Stimulated activated CD8-positive, alpha-beta memory T cell treated with anti-CD3 and anti-CD28 coated beads, Interleukin-12 subunit alpha, Interleukin-12 subunit beta, amount 100 ng/mL, for 24 hours (primary cell): ENCODE measurements around the gene ATXN7L2.

Experiments used
- DNase-seq: peaks from one replicate; pipeline ENCODE4 v3.0.0-alpha.2; 2020; ENCODE audit errors: extremely low read depth

The ATXN7L2 gene

DNA sequence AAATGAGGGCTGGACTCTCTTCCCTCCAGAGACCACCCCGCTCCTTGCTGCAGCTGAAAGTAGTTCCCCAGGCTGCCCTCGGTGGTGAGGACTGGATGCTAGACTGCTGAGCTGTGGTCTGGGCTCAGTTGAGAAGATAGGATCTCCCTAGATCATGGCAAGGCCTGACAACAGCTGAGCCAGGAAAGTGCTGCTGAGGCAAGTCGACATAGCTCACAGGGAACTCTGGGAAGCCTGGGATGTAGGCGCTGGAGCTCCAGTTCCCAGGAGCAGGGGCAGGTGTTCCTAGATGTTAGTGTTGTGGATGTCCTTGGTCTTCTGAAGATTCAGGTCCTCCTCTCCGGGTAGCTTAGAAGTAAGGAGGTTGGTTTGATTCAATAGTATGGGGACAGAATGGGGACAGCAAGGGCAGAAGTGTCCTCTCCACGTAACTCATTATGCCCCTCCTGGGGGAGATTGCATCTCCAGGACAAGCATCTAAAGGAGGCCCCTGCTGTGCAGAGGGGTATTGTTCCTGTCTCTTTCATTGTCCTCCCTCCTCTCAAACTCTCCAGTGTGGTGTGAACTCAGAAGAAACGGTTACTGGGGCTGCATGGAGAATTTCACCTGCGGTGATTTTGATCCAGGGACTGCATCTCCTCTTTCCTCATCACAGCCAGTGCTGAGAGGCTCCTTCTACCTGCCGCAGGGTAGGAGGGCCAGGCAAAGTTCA, 13.9 kb downstream of the ATXN7L2 start:
- DNase-seq = no peak

- DNase-seq = no peak
Measured at GRCh38 chr1:109498161-109498801, 14.6 kb downstream of the ATXN7L2 start.

- no peak for DNase-seq
Measured at GRCh38 chr1:109499081-109499480, 15.4 kb downstream of the ATXN7L2 start.

GRCh38 chr1:109499661-109500536, 16.2 kb downstream of the ATXN7L2 start:
- no peak for DNase-seq

GRCh38 chr1:109500941-109501381, 17.3 kb downstream of the ATXN7L2 start:
- DNase-seq = no peak

DNA sequence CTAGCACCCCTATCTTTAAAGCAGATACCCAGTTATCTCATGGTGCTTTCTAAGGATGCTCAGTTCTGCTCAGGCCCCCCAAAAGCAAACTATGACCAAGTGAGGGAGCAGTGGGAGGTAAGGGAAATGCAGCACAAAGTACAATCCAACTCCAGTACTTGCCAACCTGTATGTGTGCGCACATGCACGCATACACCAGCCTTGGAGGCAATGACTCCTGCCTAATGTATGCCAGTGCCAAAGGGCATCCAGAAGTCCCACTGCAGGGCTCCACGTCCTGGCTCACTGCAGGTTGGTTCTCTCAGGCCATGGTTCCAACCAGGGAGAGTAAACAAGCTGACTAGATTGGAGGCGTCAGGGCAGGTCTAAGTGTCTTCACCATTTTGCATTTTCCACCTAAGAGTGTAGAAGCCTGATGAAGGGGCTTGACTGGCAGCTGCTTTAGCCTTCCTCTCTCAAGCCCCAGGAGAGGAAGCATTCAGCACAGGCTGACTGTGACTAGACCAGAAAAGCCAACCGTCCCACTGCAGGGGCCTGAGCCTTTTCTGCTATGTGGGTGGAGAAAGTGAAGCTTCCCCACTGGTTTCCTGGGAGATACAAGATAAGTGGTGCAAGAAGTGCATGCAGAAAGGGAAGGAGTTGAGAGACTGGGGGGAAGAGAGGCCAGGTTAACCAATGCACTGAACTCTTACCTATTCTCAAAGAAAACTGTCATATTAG, 18.1 kb downstream of the ATXN7L2 start:
- no peak for DNase-seq

- DNase-seq = no peak
Measured at GRCh38 chr1:109502364-109502851, 18.7 kb downstream of the ATXN7L2 start.

- no peak for DNase-seq
Measured at GRCh38 chr1:109503935-109504334, 20.2 kb downstream of the ATXN7L2 start.

DNA sequence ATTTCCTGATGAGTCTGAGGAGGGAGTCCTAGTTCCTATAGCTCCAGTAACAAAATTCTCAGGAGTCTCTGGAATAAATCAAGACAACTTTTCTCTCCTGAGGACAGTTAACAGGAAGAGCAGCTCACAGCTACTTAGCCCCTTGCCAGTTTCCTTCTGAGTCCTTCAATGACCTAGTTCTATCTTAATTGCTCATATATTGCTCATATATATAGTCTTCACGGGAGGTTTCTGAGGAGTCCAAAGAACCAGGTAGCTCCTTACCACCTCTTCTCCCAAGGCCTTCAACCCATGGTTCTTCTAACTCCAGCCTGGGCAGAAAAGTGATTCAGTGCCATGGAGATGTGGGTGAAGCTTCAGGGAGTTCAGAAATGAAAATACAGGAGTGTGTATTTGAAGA, 21.3 kb downstream of the ATXN7L2 start:
- no peak for DNase-seq

DNA sequence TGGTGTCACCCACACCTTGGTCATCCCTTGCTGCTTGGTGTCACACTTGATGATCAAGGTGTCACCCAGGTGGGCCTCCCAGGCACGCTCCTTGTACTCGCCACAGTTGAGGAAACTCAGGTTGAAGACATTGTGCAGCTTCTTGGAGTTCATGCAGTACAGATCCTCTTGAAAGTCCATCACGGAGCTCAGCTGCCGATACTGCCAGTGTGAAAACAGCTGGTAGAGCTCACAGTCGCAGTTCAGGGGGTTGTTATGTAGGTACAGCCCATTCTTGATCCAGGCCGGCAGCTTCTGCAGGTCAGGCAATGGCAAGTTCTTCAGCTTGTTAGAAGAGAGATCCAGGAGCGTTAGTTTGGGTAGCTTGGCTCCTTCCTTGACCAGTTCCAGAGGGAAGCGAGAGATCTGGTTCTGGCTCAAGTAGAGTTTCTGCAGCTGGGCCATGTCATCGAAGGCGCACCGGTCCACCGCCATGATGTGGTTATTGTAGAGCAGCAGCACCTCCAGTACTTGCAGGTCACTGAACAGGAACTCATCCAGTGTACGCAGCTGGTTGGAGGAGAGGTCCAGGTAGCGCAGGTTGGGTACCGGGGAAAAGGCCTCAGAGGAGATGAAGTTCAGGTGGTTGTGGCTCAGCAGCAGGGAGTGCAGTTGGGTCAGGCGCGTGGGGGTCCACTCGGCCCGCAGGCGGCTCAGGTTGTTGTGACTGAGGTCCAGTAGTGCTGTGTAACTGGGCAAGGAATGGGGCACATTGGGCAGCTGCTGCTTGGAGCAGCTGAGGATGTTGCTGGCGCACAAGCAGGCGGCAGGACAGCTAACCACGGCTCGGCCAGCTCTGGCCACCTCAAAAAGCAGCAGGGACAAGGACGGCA, 24.5 kb downstream of the ATXN7L2 start:
- no peak for DNase-seq

DNA sequence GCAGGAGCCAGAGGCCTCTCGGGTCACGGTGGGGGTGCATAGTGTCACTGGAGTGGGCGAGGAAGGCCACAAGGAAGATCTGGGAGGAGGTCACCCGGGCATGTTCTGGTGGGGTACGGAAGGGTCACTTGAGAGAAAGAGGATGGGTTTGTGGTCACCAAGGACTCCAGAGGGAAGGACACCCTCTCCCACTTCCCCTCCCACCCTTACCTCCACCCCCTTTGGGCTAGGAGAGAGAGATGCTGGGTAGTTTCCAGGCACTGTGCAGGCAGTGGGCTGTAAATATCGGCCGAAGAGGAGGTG, 25.1 kb downstream of the ATXN7L2 start:
- no peak for DNase-seq

DNA sequence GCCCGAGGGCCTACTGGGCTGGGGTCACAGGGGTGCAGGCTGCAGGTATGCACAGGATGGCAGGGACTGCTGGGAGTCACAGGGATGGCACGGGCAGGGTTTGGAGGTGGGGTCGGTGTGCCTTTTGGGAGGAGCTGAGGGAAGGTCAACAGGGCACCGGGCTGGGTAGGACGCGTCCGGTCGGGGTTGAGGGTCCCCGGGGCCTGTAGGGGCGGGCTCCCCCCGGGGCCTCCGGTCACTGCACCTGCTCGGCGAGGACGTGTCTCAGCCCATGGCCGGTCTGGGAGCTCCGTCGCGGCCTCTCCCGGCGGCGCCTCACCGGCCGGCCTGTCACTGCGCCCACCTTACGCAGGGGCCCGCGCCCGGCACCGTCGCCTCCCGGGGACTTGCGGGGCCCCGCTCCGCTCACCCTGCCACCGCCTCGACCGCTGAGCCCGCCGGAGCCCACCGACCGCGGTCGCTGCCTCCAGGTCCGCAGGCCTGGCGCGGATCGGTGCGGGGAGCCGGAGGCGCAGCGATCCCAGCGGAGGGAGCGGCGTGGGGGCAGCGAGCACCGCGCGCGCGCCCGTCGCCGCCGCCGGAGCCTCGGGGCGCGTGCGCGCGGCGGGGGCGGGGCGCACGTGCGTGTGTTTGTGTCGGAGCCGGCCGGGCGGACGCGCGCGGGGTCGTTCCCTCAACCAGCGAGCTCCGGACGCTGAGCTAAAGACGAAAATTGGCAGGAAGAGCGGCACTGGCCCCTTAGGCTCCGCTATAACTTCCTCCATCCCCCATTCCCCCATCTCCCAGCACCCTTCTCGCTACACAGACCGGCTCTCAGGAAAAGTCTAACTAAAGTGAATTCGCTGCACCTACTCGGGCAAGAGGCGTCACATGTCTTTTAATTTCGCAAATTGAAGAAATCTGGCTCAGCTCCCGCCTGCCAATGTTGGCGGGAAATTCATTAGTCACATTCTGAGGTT, 25.8 kb downstream of the ATXN7L2 start, which contains the start of gene AMIGO1:
TSS of gene AMIGO1 (minus strand) at position 552 of the 959 bp plus-strand sequence. CDS start 815 bp downstream, outside the sequence.
- no peak for DNase-seq

DNA sequence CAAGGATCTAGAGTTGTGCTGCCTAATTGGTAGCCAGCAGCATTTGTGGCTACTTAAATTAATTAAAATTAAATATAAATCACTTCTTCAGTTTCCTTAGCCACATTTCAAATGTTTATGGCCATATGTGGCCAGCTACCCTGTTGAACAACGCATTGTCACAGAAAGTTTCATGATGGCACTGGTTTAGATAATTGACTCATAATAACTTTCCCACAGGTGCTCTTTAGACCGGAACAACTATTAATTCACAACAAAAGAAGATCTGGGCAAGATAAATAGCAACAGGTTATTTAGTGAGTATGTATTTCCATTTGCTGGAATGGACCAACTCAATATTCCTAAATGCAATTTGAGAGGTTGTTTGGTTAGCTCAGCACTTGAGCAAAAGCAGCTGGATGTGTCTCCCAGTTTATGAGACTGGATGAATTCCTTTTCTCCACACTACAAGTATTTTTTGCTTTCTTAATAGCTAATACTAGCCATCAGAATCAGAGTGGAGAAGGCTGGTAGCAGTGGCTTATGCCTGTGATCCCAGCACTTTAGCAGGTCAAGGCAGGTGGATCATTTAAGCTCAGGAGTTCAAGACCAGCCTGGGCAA, 29.5 kb downstream of the ATXN7L2 start:
- DNase-seq = no peak

GRCh38 chr1:109514846-109515245, 31.1 kb downstream of the ATXN7L2 start:
- no peak for DNase-seq

DNA sequence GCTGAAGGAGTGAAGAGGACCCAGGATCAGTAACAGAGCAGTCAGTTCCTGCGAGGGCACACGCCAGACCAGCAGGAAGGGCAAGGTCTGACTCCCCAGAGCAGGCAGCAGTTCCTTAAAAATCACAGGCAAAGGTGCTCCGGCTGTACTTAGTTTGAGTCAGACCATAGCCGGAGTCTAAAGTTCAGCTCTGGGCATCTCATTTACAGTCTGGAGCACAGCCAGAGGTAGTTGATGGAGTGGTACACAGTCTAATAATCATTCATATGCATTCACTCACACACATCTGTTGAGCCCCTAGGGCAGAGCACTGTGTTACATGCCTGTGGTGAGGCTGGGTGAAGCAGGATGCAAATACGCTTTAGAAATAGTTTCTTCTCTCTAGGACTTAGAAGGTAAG, 33.2 kb downstream of the ATXN7L2 start:
- no peak for DNase-seq

DNA sequence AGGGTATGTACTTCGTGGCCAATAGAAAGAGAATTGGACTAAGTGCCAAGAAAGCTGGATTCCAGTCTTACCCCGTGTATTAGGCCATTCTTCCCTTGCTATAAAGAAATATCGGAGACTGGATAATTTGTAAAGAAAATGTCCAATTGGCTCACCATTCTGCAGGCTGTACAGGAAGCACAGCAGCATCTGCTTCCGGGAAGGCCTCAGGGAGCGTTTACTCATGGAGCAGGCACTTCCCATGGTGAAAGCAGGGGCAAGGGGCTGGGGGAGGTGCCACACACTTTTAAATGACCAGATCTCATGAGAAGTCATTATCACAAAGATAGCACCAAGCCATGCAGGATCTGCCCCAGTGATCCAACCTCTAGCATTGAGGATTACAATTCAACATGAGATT, 33.6 kb downstream of the ATXN7L2 start:
- no peak for DNase-seq

DNA sequence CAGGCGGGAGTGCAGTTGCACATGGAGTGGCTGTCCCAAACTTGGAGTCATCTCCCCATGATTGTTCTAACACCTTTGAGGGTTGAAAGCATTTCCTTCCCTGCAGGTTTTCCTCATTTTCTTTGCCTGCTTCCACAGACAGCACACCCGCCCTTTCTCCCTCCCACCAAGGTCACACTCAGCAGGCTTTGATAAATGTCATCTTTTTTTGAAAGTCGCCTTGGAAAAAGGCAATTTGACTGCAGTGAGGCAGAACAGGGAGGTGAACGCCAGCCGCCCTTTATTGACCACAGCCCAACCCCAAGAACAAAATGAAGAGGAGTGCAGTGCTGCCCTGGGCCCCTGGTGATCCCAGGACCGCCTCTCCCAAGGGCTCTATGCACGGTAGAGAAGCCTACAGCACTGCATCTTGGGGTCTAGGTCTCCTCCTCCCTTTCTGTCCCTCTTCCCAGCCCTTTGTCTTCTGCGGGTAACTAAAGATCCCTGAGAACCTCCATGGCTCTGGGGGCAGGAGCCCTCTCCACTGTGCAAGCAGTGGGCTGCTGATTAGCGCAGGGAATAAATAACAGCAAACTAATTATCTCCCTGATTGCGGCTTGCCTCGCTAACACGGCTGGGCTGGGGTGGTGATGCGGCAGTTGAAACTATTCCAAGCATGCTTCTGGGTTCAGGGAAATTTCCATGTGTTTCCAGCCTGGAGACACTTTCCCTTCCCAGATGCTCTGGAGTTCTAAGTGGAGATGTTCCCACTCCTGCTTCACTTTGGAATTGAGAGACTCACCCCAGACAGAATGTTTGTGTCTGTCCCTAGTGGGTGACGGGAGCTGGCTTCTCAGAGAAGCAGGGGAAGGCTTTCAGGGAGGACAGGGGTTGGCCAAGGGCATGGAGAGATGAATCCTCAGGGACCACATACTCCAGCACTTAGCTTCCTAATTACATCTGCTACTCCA, 37.6 kb downstream of the ATXN7L2 start:
- DNase-seq = no peak

GRCh38 chr1:109522026-109522425, 38.3 kb downstream of the ATXN7L2 start:
- DNase-seq = no peak
